ENCODE measurements around the gene TREM1.
A peak's percentile ranks its signal among the peaks of the same experiment; 100 is the strongest.

TREM1 gene

DNA sequence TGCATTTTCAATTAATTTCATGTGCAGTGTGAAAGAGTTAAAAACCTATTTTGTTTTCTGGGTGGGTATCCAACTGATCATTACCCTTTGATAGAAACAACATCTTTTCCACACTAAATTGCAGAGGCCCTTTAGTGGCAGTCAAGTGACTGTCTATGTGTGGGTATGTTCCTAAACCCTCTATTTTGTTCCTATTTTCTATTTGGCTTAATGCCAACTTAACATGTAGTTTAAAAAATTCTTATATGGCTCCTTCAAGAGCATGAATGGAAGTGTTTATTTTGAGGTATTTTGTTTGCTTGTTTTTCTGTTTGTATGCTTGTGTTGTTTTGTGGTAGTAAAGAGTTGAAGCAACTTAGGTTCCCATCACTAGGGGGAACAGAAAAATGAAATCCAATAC is 19.9 kb downstream of the TREM1 start:
- TF ChIP-seq, protein P1, sequence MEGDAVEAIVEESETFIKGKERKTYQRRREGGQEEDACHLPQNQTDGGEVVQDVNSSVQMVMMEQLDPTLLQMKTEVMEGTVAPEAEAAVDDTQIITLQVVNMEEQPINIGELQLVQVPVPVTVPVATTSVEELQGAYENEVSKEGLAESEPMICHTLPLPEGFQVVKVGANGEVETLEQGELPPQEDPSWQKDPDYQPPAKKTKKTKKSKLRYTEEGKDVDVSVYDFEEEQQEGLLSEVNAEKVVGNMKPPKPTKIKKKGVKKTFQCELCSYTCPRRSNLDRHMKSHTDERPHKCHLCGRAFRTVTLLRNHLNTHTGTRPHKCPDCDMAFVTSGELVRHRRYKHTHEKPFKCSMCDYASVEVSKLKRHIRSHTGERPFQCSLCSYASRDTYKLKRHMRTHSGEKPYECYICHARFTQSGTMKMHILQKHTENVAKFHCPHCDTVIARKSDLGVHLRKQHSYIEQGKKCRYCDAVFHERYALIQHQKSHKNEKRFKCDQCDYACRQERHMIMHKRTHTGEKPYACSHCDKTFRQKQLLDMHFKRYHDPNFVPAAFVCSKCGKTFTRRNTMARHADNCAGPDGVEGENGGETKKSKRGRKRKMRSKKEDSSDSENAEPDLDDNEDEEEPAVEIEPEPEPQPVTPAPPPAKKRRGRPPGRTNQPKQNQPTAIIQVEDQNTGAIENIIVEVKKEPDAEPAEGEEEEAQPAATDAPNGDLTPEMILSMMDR (IDR thresholded peaks at IDR 0.05; ENCODE audit: low read depth, low read length, missing control alignments), result no peak
- in situ Hi-C loops (cut with HindIII; ENCODE audit: low pct_ligation_motif_present, low sequenced_read_pairs), result no loop called here

DNA sequence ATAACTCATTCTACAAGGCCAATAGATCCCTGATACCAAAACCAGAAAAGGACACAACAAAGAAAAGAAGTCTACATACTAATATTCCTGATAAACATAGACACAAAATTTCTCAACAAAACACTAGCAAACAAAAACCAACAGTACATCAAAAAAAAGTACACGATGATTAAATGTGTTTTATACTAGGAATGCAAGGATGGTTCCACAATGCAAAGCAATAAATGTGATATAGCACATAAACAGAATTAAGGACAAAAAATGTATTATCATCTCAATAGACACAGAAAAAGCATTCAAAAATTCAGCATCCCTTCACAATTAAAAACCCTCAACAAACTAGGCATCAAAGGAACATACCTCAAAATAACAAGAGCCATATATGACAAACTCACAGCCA is 23.2 kb downstream of the TREM1 start:
- in situ Hi-C loops (cut with HindIII; ENCODE audit: low pct_ligation_motif_present, low sequenced_read_pairs), result no loop called here
- no peak for DNase-seq
- H3K4me3 ChIP-seq (ENCODE audit: low read depth, low read length), result no peak overlapping the region

More for the DNA sequence above, 19.9 kb downstream of the TREM1 start:
- Histone ChIP-seq H3K27me3 (replicated peaks) (no peaks in the 10 kb centered on the region), H3K27ac (no peak overlapping the region), H3K36me3 (replicated peaks) (no peaks in the 10 kb centered on the region), H3K4me3 (ENCODE audit: low read depth, low read length) (no peak overlapping the region)
- no peak for DNase-seq

DNA sequence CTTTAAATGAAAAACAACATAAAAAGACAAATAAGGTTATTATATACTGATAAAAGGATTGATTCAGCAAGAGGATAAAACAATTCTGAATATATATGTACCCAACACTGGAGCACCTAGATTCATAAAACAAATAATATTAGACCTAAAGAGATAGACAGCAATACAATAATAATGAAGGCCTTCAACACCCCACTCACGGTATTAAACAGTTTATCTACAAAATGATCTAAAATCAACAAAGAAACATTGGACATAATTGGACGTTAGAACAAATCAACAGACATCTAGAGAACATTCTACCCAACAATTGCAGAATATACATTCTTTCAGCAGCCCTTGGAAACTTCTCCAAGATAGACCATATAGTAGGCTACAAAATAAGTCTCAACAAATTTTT is 24.1 kb downstream of the TREM1 start:
- H3K4me3 ChIP-seq (ENCODE audit: low read depth, low read length), result no peak overlapping the region
- H3K36me3 ChIP-seq (replicated peaks), result no peaks in the 10 kb centered on the region

More for the DNA sequence above, 23.2 kb downstream of the TREM1 start:
- TF ChIP-seq, protein P1 (IDR thresholded peaks at IDR 0.05; ENCODE audit: low read depth, low read length, missing control alignments), result no peak
- Histone ChIP-seq H3K36me3 (replicated peaks) (no peaks in the 10 kb centered on the region), H3K27me3 (replicated peaks) (no peaks in the 10 kb centered on the region), H3K27ac (no peak overlapping the region)

DNA sequence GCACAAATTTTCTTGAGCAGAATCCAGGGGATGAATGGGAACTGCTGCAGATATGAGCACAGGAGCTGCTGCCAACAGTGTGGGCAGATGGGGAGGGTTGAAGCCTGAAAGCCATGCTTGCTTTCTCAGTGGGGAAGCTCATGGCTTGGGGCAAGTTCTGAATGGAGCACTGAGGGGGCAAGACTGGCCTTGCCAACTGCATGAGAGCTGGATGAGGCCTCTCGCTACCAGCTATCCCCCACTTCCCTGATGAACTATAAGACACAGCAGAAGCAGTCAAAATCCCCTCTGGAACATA is 28.3 kb downstream of the TREM1 start:
- Histone ChIP-seq H3K27me3 (replicated peaks) (no peaks in the 10 kb centered on the region), H3K36me3 (replicated peaks) (no peaks in the 10 kb centered on the region), H3K27ac (no peak overlapping the region), H3K4me3 (ENCODE audit: low read depth, low read length) (no peak overlapping the region)
- in situ Hi-C loops (cut with HindIII; ENCODE audit: low pct_ligation_motif_present, low sequenced_read_pairs), result no loop called here
- DNase-seq, result no peak
- TF ChIP-seq, protein P1 (IDR thresholded peaks at IDR 0.05; ENCODE audit: low read depth, low read length, missing control alignments), result no peak

More for the DNA sequence above, 24.1 kb downstream of the TREM1 start:
- Histone ChIP-seq H3K27ac (no peak overlapping the region), H3K27me3 (replicated peaks) (no peaks in the 10 kb centered on the region)
- TF ChIP-seq, protein P1 (IDR thresholded peaks at IDR 0.05; ENCODE audit: low read depth, low read length, missing control alignments), result no peak
- no peak for DNase-seq
- in situ Hi-C loops (cut with HindIII; ENCODE audit: low pct_ligation_motif_present, low sequenced_read_pairs), result no loop called here

DNA sequence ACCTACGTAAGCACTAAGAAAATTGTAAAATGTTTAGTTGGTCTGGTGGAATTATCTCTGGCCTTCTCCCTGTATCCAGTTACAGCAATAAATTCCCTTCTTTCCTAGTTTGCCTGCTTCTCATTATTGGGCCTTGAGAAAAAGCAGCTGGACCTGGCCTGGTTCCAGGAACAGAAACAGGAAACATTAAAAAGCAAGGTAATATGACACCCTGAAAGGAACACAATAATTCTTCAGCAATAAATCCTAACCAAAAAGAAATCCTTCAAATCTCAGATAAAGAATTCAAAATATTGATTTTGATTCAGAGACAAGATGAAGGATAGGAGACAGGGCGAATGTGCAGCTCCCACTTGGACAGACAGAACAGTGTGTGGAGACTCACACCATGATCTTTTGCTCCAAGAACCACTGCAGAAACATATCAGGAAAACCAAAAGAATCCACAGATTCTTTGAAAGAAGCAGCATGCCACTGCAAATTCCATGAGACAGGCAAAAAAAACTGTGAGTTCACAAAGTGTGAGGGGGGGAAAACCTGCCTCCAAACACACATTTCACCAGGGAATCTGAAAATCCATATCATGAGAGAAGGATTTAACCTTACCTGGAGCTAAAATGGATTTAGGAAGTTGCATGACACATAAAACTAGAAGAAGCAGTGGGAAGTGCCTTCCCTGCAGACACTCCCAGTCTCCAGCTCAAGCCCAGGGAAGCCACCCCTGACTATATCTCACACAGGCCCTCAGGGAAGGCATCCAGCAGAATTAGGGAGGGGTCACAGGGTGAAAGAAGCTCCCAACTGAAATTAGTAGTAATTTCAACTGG is 28.9 kb downstream of the TREM1 start:
- Histone ChIP-seq H3K27me3 (replicated peaks) (no peaks in the 10 kb centered on the region), H3K36me3 (replicated peaks) (no peaks in the 10 kb centered on the region), H3K4me3 (ENCODE audit: low read depth, low read length) (no peak overlapping the region), H3K27ac (no peak overlapping the region)
- in situ Hi-C loops (cut with HindIII; ENCODE audit: low pct_ligation_motif_present, low sequenced_read_pairs), result no loop called here
- peak; percentile 62 for DNase-seq
- TF ChIP-seq, protein P1 (IDR thresholded peaks at IDR 0.05; ENCODE audit: low read depth, low read length, missing control alignments), result no peak

DNA sequence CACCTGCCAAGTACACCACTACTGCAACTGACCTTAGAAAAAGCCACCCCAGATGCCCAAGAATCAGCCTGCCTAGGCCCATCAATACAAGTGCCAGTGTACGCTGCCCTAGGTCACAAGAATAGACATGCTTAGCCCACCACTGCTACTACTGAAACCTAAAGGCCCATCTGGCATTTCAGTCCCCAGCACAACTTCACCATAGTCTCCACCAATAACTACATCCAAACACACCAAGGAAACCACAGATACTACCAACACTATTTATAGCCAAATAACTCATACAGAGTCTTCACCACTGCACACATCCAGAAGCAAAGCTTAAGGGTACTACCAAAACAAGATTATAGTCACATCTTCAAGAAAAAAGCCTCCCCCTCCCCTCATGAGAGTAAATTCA is 30.1 kb downstream of the TREM1 start:
- H3K27me3 ChIP-seq (replicated peaks), result no peaks in the 10 kb centered on the region
- in situ Hi-C loops (cut with HindIII; ENCODE audit: low pct_ligation_motif_present, low sequenced_read_pairs), result no loop called here
- H3K4me3 ChIP-seq (ENCODE audit: low read depth, low read length), result no peak overlapping the region
- DNase-seq, result no peak
- no peak overlapping the region for H3K27ac ChIP-seq
- TF ChIP-seq, protein P1 (IDR thresholded peaks at IDR 0.05; ENCODE audit: low read depth, low read length, missing control alignments), result no peak
- no peaks in the 10 kb centered on the region for H3K36me3 ChIP-seq (replicated peaks)
